ENCODE data around the gene TACR2. TPM values are rescaled to one million over a fixed set of nuclear protein-coding genes. Genes with fewer than 3 reads are reported as not detected.
A peak's percentile ranks its signal among the peaks of the same experiment; 100 is the strongest.

TACR2 gene
- total RNA-seq, 8 experiments from 2014 or later = 0.38 to 1.2 (median 0.56) TPM

DNA sequence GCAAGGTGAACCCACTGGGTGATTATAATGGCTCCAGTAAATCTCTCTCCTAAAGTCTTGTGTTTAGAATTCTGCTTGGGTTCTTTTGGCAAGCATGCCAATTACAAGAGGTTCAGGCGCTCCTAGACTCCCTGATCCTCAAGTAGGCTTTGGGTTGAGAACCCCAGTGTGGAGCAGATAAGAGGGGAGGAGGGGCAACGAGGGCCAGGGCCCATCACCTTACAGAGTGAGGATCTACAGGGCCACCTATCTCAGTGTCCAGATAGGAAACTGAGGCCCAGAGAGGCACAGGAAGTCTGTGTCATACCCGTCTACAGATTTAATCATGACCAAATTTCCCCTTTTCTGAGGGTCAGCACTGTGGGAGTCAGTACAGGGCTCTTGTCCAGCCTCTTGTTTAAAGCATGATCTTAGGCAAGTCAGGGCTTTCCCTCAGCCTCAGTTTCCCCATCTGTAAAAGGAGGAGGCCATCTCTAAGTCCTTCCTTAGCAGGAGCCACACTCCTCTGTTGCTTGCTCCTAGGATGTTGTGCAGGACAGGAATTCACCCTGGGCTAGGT lies 4.4 kb downstream of the TACR2 start:
- in situ Hi-C loops (cut with MboI; ENCODE audit: low pct_unique_long_range_greater_than_20kb in 2 of 9, low sequenced_read_pairs in 9 of 9, unreplicated experiment in 9 of 9) = loop anchor here in 6 of 9 experiments (10.0 to 25.0 kb wide), 4 partner anchors 92 to 400 kb away; partner anchors contain the start of gene FAM241B (in 5 of the 6)
- WGBS, 10 experiments = 40 to 100% (median 83%) methylated on average over 1 to 3 of the region's 3 CpGs; no CpG with 5 or more reads in 2 of the 10 experiments
- ATAC-seq (replicated peaks in 6 of 8) = no peak
- H3K27ac ChIP-seq = no peak overlapping the region
- peaks cover 6 to 7% of the 10 kb centered on the region in 2 donors for H3K4me1 ChIP-seq (replicated peaks in 1 of 2)
- no peak overlapping the region for H3K4me3 ChIP-seq

DNA sequence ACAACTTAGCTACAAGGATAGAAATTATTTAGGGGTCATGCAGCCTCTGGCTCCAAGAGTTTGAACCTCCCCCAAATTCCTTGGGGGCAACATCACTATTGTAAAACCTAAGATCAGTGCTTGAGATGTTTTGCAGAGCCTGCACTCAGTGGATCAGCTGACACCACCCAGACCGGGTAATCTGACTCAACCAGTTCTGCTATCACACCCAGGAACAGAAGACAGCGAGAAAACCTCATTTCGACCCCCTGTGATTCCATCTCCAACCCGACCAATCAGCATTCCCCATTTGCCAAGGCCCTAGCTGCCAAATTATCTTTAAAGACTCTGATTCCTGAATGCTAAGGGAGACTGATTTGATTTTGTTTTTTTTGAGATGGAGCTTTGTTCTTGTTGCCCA lies 5.2 kb downstream of the TACR2 start:
- in situ Hi-C loops (cut with MboI; ENCODE audit: low pct_unique_long_range_greater_than_20kb in 2 of 9, low sequenced_read_pairs in 9 of 9, unreplicated experiment in 9 of 9) = loop anchor here in 6 of 9 experiments (10.0 to 25.0 kb wide), 4 partner anchors 93 to 399 kb away; partner anchors contain the start of gene FAM241B (in 5 of the 6)
- peaks cover 11 to 12% of the 10 kb centered on the region in 2 donors for H3K4me1 ChIP-seq (replicated peaks in 1 of 2)
- no peak for ATAC-seq (replicated peaks in 6 of 8)
- no peak overlapping the region for H3K27ac ChIP-seq
- H3K4me3 ChIP-seq = no peak overlapping the region
- 6 to 82% (median 40%) methylated on average over 1 to 4 of the region's 4 CpGs; no CpG with 5 or more reads in 5 of the 10 experiments for WGBS, 10 experiments

DNA sequence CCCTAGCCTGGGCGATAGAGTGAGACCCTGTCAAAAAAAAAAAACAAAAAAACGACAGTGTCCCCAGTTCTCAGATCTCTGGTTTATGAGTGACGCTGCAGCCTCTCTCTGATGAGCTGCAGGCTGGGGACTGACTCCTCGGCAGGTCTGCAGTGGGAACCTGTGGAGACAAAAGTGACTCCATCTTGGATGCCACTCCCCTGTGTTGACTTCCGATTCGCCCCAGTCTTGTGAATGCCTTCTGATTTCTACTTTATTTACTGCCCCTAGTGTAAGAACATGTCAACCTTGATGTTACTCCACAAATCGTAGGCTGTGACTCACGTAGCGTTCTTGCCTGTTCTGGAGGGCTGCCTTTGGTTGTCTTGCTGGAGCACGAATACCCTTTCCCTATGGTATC lies 6.2 kb downstream of the TACR2 start:
- Histone ChIP-seq H3K4me3 (no peak overlapping the region), H3K27ac (no peak overlapping the region), H3K4me1 (replicated peaks in 1 of 2) (peaks cover 18 to 20% of the 10 kb centered on the region in 2 donors)
- ATAC-seq (replicated peaks in 6 of 8) = no peak
- in situ Hi-C loops (cut with MboI; ENCODE audit: low pct_unique_long_range_greater_than_20kb in 2 of 9, low sequenced_read_pairs in 9 of 9, unreplicated experiment in 9 of 9) = loop anchor here in 6 of 9 experiments (10.0 to 25.0 kb wide), 4 partner anchors 94 to 398 kb away; partner anchors contain the start of gene FAM241B (in 5 of the 6)
- WGBS, 10 experiments = 0 to 100% (median 83%) methylated on average over 1 to 6 of the region's 10 CpGs; no CpG with 5 or more reads in 1 of the 10 experiments

DNA sequence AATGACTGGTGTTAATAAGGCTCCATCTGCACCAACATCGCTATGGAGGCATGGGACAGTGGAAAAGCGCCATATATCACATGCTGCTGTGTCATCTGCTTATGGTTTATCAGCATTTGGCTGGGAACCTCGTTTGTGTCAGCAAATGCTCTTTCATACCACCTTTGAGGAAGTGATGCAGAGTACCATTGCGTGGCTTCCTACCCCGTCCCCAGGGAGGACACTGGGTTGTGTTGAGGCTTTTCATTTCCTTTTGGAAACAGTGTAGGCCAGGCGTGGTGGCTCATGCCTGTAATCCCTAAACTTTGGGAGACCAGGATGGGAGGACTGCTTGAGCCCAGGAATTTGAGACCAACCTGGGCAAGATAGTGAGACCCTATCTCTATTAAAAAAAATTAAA lies 6.8 kb downstream of the TACR2 start:
- in situ Hi-C loops (cut with MboI; ENCODE audit: low pct_unique_long_range_greater_than_20kb in 2 of 9, low sequenced_read_pairs in 9 of 9, unreplicated experiment in 9 of 9) = loop anchor here in 6 of 9 experiments (10.0 to 25.0 kb wide), 5 partner anchors 95 to 398 kb away; partner anchors contain the start of gene FAM241B (in 5 of the 6)
- ATAC-seq (replicated peaks in 6 of 8) = no peak
- WGBS, 10 experiments = 50 to 100% (median 62%) methylated on average over 1 to 3 of the region's 6 CpGs; no CpG with 5 or more reads in 6 of the 10 experiments
- no peak overlapping the region for H3K27ac ChIP-seq
- peaks cover 18 to 20% of the 10 kb centered on the region in 2 donors for H3K4me1 ChIP-seq (replicated peaks in 1 of 2)
- H3K4me3 ChIP-seq = no peak overlapping the region

DNA sequence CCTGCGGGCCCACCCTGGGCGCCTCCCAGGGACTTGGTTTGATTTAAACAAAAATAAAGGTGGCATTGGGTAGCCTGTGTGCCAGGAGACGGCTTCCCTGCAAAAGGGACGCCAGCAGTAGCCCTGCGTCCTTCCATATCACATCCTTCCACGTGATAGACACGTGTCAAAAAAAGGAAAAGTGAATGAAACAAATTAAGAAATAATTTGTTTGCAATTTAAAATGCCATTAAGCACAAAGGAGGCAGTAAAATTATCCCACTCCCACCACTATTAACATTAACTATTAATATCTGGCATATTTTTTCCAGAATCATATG lies 7.6 kb downstream of the TACR2 start:
- H3K4me1 ChIP-seq (replicated peaks in 1 of 2) = peaks cover 18 to 20% of the 10 kb centered on the region in 2 donors
- 7 to 76% (median 60%) methylated on average over 4 to 6 of the region's 7 CpGs; no CpG with 5 or more reads in 7 of the 10 experiments for WGBS, 10 experiments
- peak overlapping the region; percentile 24 to 37 (median 31) for H3K4me3 ChIP-seq
- peak in 2 of 8 experiments; percentile 7 to 11 for ATAC-seq (replicated peaks in 6 of 8)
- in situ Hi-C loops (cut with MboI; ENCODE audit: low pct_unique_long_range_greater_than_20kb in 2 of 9, low sequenced_read_pairs in 9 of 9, unreplicated experiment in 9 of 9) = loop anchor here in 5 of 9 experiments (10.0 to 25.0 kb wide), 3 partner anchors 174 to 397 kb away; partner anchors contain the start of gene FAM241B (in 4 of the 5)
- peak overlapping the region in 1 of 2 donors; percentile 22 for H3K27ac ChIP-seq

DNA sequence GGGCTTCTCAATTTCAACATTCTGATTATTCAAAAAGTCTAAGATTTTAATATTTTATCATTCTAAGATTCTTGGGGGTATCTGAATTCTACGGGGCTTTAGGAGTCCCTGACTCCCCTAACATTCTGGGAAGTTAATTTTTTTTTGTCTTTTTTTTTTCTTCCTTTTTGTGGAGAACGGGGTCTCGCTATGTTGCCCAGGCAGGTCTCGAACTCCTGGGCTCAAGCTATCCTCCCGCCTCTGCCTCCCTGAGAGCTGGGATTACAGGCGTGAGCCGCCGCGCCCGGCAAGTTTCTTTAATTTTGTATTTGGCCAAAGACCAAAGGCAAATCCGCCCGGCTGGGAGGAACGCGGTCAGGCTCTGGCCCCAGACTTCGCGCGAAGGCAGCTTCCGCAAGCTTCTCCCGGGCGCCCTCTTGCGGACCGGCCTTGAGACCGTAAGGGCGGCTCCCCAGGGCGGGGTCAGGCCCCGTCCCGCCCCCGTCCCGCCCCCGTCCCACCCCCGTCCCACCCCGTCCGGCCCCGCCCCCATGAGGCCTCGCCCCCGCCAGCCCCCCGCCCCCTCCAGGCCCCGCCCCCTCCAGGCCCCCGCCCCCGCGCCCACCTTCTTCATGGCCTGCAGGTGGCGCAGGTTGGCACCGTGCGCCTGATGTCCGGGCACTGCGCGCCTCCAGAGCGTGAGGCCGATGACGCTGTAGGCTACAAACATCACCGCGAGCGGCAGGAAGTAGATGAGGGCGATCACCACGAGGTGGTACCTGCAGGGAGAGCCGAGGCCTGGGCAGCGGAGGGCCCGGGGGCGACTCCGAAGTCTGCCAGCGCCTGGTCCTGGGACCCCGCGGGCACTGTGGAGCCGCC lies 8.2 kb downstream of the TACR2 start:
- in situ Hi-C loops (cut with MboI; ENCODE audit: low pct_unique_long_range_greater_than_20kb in 2 of 9, low sequenced_read_pairs in 9 of 9, unreplicated experiment in 9 of 9) = loop anchor here in 5 of 9 experiments (10.0 to 25.0 kb wide), 3 partner anchors 174 to 396 kb away; partner anchors contain the start of gene FAM241B (in 4 of the 5)
- WGBS, 10 experiments = 0 to 60% (median 10%) methylated on average over 1 to 8 of the region's 64 CpGs; no CpG with 5 or more reads in 3 of the 10 experiments
- peak overlapping the region in 1 of 2 donors; percentile 22 for H3K27ac ChIP-seq
- peaks cover 18 to 20% of the 10 kb centered on the region in 2 donors for H3K4me1 ChIP-seq (replicated peaks in 1 of 2)
- peak overlapping the region; percentile 24 to 37 (median 31) for H3K4me3 ChIP-seq
- ATAC-seq (replicated peaks in 6 of 8) = peak; percentile 66 to 88 (median 81)

DNA sequence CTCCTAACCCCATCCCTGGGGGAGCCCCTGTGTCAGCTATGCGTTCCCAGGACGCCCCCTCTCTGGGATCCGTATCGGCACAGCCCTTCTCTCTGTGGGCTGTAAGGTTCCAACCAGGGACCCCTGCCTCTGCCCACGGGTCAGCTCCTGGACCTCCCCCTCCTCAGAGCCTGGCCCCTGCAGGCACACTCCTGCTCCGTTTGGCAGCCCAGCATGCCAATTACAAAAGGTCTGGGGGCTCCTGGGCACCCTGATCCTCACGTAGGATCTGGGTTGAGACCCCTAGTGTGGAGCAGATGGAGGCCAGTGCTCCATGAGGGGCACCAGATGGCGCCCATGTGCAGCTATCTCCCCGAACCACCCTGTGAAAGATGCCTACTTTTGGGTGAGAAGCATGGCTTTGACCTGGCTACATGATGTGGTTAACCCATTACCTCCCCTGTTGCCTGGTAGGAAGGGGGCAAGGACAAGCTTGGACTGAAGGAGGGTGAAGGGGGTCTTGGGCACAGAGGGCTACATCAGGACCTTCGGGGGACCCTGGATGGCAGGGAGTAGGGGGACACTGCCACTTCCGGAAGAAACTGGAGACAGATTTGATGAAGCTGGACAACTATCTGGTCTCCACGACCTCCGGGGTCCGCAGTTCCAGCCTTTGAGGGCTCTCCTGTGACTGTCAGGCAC lies 9.0 kb downstream of the TACR2 start:
- H3K4me3 ChIP-seq = no peak overlapping the region
- 70 to 94% (median 81%) methylated on average over 1 to 5 of the region's 14 CpGs; no CpG with 5 or more reads in 4 of the 10 experiments for WGBS, 10 experiments
- no peak overlapping the region for H3K27ac ChIP-seq
- H3K4me1 ChIP-seq (replicated peaks in 1 of 2) = peaks cover 16 to 18% of the 10 kb centered on the region in 2 donors
- in situ Hi-C loops (cut with MboI; ENCODE audit: low pct_unique_long_range_greater_than_20kb in 2 of 9, low sequenced_read_pairs in 9 of 9, unreplicated experiment in 9 of 9) = loop anchor here in 5 of 9 experiments (10.0 to 25.0 kb wide), 3 partner anchors 173 to 395 kb away; partner anchors contain the start of gene FAM241B (in 4 of the 5)
- no peak for ATAC-seq (replicated peaks in 6 of 8)

DNA sequence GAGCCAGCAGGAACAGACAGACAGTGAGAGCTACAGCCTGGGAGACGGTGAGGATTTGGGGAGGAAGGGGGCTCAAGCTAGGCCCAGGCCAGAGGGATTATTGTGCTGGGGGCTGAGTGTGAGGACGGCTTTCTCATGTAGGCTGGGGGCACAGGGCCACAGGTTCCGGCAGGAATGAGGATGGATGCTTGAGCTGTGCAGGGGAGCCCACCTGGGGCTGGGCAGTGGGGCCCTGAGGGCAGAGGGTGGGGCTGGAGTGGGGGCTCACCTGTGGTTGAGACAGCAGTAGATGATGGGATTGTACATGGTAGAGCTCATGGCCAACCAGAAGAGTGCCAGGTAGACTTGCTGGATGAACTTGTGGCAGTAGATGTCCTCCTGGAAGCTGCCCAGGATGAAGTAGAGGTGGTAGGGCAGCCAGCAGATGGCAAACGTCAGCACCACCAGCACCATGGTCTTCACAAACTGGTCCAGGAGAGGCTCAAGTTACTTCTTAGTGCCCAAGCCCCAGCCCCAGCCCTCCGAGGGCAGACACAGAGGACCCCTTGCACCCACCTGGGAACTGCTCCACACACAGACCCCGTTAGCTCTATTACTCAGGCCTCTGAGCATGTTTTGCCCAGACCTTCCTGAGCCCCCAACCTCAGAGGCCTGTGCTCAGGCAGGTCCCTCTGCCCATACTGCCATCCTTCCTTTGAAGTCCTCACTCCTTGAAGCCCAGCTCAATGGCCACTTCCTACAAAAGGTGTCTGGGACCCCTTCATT lies 9.7 kb downstream of the TACR2 start:
- in situ Hi-C loops (cut with MboI; ENCODE audit: low pct_unique_long_range_greater_than_20kb in 2 of 9, low sequenced_read_pairs in 9 of 9, unreplicated experiment in 9 of 9) = loop anchor here in 5 of 9 experiments (10.0 to 25.0 kb wide), 3 partner anchors 172 to 395 kb away; partner anchors contain the start of gene FAM241B (in 4 of the 5)
- 40 to 100% (median 63%) methylated on average over 1 to 2 of the region's 6 CpGs; no CpG with 5 or more reads in 6 of the 10 experiments for WGBS, 10 experiments

DNA sequence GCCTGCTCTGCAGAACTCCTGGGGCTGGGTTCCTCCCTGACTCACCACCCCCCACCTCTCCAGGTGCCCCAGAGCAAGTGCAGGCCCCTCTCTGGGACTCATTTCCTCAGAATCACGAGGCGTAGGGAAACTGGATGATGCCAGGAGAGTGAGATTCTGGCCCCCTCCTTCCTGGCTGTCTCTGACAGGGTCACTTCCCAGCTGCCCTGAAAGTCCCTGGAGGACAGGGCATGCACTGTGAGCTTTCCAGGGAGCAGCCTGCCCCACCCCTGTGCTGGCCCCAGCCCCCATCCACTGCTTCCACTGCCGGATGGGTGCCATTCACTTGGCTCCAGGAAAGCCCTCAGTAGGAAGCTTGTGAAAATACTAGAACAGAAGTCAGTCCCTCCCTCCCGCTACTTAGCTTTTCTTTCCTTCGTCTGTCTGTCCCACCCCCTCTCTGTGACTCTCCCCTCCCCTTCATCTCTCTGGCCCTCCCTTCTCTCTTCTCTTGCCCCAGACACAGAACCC lies 10.4 kb downstream of the TACR2 start:
- Histone ChIP-seq H3K27ac (peak overlapping the region in 1 of 2 donors; percentile 51), H3K4me3 (no peak overlapping the region), H3K4me1 (replicated peaks in 1 of 2) (peaks cover 16 to 18% of the 10 kb centered on the region in 2 donors)
- in situ Hi-C loops (cut with MboI; ENCODE audit: low pct_unique_long_range_greater_than_20kb in 2 of 9, low sequenced_read_pairs in 9 of 9, unreplicated experiment in 9 of 9) = loop anchor here in 5 of 9 experiments (10.0 to 25.0 kb wide), 3 partner anchors 172 to 394 kb away; partner anchors contain the start of gene FAM241B (in 4 of the 5)
- ATAC-seq (replicated peaks in 6 of 8) = peak in 7 of 8 experiments; percentile 3 to 81 (median 69)
- 20% methylated on average over 1 of the region's 5 CpGs; no CpG with 5 or more reads in 9 of the 10 experiments for WGBS, 10 experiments

More for the DNA sequence above, 9.7 kb downstream of the TACR2 start:
- Histone ChIP-seq H3K4me3 (no peak overlapping the region), H3K27ac (peak overlapping the region in 1 of 2 donors; percentile 51), H3K4me1 (replicated peaks in 1 of 2) (peaks cover 16 to 18% of the 10 kb centered on the region in 2 donors)
- ATAC-seq (replicated peaks in 6 of 8) = no peak

DNA sequence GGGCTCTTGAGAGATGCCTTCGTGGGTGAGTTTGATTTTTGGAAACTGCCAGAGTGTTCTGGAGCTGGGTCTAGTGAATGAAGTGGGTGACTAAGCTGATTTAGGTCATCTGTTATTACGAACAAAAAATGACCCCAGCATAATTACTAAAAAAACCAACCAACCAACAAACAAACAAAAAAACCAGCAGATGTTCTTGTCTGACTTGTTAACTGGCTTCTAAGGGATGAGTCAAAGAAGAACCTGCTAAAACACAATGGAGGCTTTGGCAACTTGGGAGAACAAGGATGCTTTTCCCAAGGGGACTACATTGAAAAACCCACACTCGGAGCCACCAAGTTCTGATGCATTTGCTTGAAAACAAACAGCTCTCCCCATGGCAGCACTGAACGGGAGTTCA lies 11.5 kb downstream of the TACR2 start:
- H3K4me1 ChIP-seq (replicated peaks in 1 of 2) = peaks cover 16 to 18% of the 10 kb centered on the region in 2 donors
- WGBS, 10 experiments = 20 to 93% (median 61%) methylated on average over 1 to 3 of the region's 4 CpGs; no CpG with 5 or more reads in 1 of the 10 experiments
- no peak overlapping the region for H3K4me3 ChIP-seq
- no peak overlapping the region for H3K27ac ChIP-seq
- no peak for ATAC-seq (replicated peaks in 6 of 8)
- in situ Hi-C loops (cut with MboI; ENCODE audit: low pct_unique_long_range_greater_than_20kb in 2 of 9, low sequenced_read_pairs in 9 of 9, unreplicated experiment in 9 of 9) = loop anchor here in 5 of 9 experiments (10.0 to 25.0 kb wide), 3 partner anchors 170 to 393 kb away; partner anchors contain the start of gene FAM241B (in 4 of the 5)

DNA sequence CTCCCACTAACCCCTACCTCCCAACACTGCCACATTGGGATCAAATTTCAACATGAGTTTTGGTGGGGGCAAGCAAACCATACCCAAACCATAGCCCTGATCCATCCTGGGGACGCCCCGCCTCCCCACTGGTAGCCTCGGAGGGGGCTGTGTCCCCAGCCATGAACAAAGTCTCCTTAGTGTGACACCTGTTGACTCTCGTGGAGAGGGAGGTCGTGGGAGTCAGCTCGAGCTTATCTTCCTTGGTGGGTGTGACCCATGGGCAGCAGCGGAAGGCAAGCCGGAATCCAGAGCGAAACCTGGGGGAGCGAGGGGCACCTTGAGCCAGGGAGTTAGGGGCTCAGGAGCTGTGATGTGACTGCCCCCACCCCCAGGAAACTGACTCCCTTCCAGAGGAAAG lies 11.9 kb downstream of the TACR2 start:
- in situ Hi-C loops (cut with MboI; ENCODE audit: low pct_unique_long_range_greater_than_20kb in 2 of 9, low sequenced_read_pairs in 9 of 9, unreplicated experiment in 9 of 9) = loop anchor here in 5 of 9 experiments (10.0 to 25.0 kb wide), 3 partner anchors 170 to 392 kb away; partner anchors contain the start of gene FAM241B (in 4 of the 5)
- no peak overlapping the region for H3K4me3 ChIP-seq
- 80 to 100% (median 99%) methylated on average over 1 to 6 of the region's 10 CpGs; no CpG with 5 or more reads in 6 of the 10 experiments for WGBS, 10 experiments
- no peak for ATAC-seq (replicated peaks in 6 of 8)
- peaks cover 16 to 18% of the 10 kb centered on the region in 2 donors for H3K4me1 ChIP-seq (replicated peaks in 1 of 2)
- H3K27ac ChIP-seq = no peak overlapping the region
